Measurements from ENCODE around the gene AKT1S1. TPM values are rescaled to one million over a fixed set of nuclear protein-coding genes. Genes with fewer than 3 reads are reported as not detected.
"Not testable (repeated sequence)": the region's sequence is repeated elsewhere in the genome, so short reads cannot be mapped to it uniquely, and the experiment has no call there.

AKT1S1 gene
- total RNA-seq, 2 experiments from 2014 or later: 19.6 TPM

DNA sequence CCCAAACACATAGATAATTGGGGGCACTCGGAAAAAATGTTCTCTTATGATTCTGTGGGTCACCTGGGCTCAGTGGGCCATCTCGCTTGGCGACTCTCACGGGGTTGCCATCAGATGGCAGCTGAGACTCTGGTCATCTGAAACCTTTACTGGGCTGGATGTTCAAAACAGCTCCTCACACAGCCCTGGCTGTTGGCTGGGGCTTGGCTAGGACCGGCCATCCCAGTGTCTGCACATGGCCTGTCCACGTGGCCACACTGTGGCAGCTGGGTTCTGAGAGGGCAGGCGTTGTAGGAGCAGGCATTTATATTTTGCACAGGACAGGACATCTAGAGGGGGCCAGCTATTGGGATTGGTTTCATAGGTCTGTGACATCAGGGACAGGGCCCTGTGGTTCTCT is 43.6 kb downstream of the AKT1S1 start:
- H3K27ac Mint-ChIP-seq: no peak overlapping the region
- CTCF ChIA-PET: interaction anchor here (0.5 kb wide), 1 partner anchor 19 kb away, joined by 3 read pairs; no protein-coding TSS in a partner anchor
- POLR2A ChIA-PET: no interaction called here

DNA sequence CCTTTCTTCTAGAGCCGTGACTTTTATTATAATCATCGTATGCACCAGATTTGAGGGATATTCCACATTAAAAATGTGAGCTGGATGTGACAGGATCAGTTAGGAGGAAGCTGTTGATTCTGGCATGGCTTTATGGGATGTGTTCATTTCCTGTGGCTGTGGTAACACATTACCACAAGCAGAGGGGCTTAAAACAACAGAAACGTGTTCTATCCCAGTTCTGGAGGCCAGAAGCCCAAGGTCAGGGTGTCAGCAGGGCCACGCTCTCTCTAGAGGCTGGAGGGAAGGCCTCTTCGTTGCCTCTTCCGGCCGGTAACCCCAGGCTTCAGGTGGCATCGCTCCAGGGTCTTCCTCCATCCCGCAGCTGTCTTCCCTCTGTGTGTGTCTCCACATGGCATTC is 44.6 kb downstream of the AKT1S1 start:
- Mint-ChIP-seq H3K4me3 (no peak overlapping the region), H3K27me3 (no peaks in the 10 kb centered on the region), H3K27ac (no peak overlapping the region), H3K36me3 (peaks cover 19% of the 10 kb centered on the region), H3K4me1 (ENCODE audit: low read depth) (no peaks in the 10 kb centered on the region), H3K9me3 (no peaks in the 10 kb centered on the region)
- no peak for DNase-seq
- intact Hi-C loops (cut with micrococcal nuclease): no loop called here
- POLR2A ChIA-PET: interaction anchor here (0.6 kb wide), 1 partner anchor 26 kb away, joined by 3 read pairs; no protein-coding TSS in a partner anchor
- CTCF ChIA-PET: no interaction called here

More for the DNA sequence above, 43.6 kb downstream of the AKT1S1 start:
- intact Hi-C loops (cut with micrococcal nuclease): no loop called here
- Mint-ChIP-seq H3K4me3 (no peak overlapping the region), H3K36me3 (peaks cover 22% of the 10 kb centered on the region), H3K27me3 (no peaks in the 10 kb centered on the region), H3K4me1 (ENCODE audit: low read depth) (no peaks in the 10 kb centered on the region), H3K9me3 (no peaks in the 10 kb centered on the region)
- DNase-seq: no peak

DNA sequence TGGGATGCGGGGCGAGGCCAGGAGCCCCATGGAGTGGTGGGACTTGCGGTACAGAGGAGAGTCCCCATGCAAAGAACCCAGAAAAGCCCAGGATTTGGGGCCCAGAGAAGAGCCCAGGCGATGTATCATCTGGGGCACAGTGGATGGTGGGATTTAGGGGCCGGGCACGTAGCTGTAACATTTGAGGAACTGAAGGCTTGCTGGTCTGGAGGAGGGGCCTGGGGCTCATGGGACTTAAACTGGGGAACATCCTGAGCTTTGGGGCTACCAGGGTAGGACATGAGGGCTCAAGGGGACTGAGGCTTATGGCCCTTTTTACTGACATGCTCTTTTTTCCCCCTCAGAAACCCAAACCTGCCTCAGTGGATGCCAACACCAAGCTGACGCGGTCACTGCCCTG is 45.6 kb downstream of the AKT1S1 start:
- POLR2A ChIA-PET: no interaction called here
- Mint-ChIP-seq H3K36me3 (peaks cover 17% of the 10 kb centered on the region), H3K9me3 (no peaks in the 10 kb centered on the region), H3K27me3 (no peaks in the 10 kb centered on the region), H3K4me3 (no peak overlapping the region), H3K4me1 (ENCODE audit: low read depth) (no peaks in the 10 kb centered on the region), H3K27ac (no peak overlapping the region)
- DNase-seq: no peak
- CTCF ChIA-PET: no interaction called here
- intact Hi-C loops (cut with micrococcal nuclease): no loop called here

DNA sequence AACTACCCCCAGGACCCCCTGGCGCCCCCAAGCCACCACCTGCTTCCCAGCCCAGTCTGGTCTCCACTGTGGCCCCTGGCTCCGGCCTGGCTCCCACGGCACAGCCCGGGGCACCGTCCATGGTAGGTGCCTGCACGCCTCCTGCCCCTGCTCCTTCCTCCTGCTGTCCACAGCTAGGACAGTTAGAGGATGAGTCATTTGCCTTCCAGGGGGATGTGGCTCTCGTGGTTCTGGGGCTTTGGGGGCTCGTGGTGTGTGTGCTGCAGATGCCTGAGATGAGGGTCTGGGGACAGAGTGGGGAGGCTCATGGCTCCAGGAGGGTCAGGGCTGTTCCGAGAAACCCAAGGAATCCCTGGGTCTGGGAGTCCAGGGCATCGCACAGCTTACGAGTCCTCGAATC is 46.4 kb downstream of the AKT1S1 start:
- no peaks in the 10 kb centered on the region for H3K27me3 Mint-ChIP-seq
- intact Hi-C loops (cut with micrococcal nuclease): no loop called here
- peaks cover 17% of the 10 kb centered on the region for H3K36me3 Mint-ChIP-seq
- H3K9me3 Mint-ChIP-seq: no peaks in the 10 kb centered on the region
- no peak overlapping the region for H3K4me3 Mint-ChIP-seq
- H3K27ac Mint-ChIP-seq: no peak overlapping the region
- no peak for DNase-seq
- POLR2A ChIA-PET: no interaction called here
- H3K4me1 Mint-ChIP-seq (ENCODE audit: low read depth): no peaks in the 10 kb centered on the region
- CTCF ChIA-PET: no interaction called here

DNA sequence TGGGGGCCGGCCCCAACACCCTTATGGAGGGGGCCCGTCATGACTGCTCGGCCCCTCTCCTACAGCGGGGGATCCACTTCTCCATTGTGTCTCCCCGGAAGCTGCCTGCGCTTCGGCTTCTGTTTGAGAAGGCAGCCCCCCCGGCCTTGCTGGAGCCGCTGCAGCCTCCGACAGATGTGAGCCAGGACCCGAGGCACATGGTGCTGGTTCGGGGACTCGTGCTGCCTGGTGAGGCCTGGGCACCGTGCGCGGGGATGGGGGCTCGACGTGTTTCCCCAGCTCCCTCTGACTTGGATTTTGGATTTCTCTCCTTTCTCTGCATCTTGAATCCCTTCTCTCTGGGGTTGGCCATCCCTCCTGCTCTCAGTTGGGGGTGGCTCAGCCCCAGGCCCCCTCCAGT is 47.4 kb downstream of the AKT1S1 start:
- peaks cover 11% of the 10 kb centered on the region for H3K36me3 Mint-ChIP-seq
- CTCF ChIA-PET: no interaction called here

DNA sequence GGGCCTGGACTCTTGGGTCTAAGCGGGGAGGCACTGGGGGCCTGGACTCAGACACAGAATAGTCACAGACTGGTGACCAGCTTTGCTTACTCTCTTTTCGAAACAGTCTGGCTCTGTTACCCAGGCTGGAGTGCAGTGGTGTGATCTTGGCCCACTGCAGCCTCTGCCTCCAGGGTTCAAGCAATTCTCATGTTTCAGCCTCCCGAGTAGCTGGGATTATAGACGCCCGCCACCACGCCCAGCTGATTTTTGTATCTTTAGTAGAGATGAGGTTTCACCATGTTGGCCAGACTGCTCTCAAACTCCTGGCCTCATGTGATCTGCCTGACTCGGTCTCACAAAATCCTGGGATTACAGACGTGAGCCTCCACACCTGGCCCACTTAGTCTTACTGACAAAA is 48.0 kb downstream of the AKT1S1 start:
- CTCF ChIA-PET: no interaction called here
- no peak overlapping the region for H3K27ac Mint-ChIP-seq
- no peak overlapping the region for H3K4me3 Mint-ChIP-seq
- no peaks in the 10 kb centered on the region for H3K4me1 Mint-ChIP-seq (ENCODE audit: low read depth)
- POLR2A ChIA-PET: no interaction called here
- peaks cover 9% of the 10 kb centered on the region for H3K36me3 Mint-ChIP-seq
- no peaks in the 10 kb centered on the region for H3K9me3 Mint-ChIP-seq
- no peak for DNase-seq
- H3K27me3 Mint-ChIP-seq: no peaks in the 10 kb centered on the region
- intact Hi-C loops (cut with micrococcal nuclease): no loop called here

More for the DNA sequence above, 47.4 kb downstream of the AKT1S1 start:
- POLR2A ChIA-PET: no interaction called here
- Mint-ChIP-seq H3K27ac (no peak overlapping the region), H3K27me3 (no peaks in the 10 kb centered on the region), H3K9me3 (no peaks in the 10 kb centered on the region), H3K4me3 (no peak overlapping the region), H3K4me1 (ENCODE audit: low read depth) (no peaks in the 10 kb centered on the region)
- intact Hi-C loops (cut with micrococcal nuclease): no loop called here
- no peak for DNase-seq

DNA sequence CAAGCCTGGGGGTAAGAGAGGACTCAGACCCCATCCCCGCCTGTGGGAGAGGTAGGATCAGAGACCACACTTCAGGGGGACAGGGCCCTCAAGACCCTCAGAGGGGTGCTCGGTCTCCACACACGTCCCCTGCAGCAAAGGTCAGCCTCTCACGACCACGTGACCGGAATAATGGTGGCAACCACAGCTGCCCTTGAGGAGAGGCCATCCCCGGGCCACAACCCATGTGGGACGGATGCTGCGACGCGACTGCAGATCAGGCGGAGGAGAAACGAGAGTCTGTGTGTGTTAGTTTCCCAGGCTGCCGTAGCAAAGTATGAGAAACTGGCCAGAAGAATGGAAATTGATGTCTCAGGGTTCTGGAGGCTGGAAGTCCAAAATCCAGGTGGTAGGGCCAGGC is 50.1 kb downstream of the AKT1S1 start:
- Mint-ChIP-seq H3K4me1 (ENCODE audit: low read depth) (no peaks in the 10 kb centered on the region), H3K36me3 (peaks cover 6% of the 10 kb centered on the region), H3K27me3 (no peaks in the 10 kb centered on the region), H3K9me3 (no peaks in the 10 kb centered on the region), H3K27ac (no peak overlapping the region), H3K4me3 (no peak overlapping the region)
- intact Hi-C loops (cut with micrococcal nuclease): no loop called here
- CTCF ChIA-PET: no interaction called here
- no peak for DNase-seq
- POLR2A ChIA-PET: no interaction called here

DNA sequence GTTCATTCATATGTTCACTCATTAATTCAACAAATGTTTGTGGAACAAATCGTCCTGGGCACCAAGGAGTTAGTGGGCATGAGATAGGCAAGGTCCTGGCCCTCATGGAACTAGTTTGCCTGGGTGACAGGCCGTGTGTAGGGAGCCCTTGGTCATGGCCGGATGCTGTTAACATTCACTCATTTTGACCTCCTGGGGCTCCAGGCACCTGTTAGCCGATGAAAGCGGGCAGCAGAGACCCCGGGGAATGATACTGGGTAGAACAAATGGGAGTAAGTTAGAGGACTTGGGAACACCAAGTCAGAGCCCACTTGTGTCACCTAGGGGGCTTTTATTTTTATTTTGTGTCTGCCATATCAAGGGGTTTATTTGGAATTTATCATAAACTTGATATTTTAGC is 52.5 kb downstream of the AKT1S1 start:
- Mint-ChIP-seq H3K36me3 (peaks cover 3% of the 10 kb centered on the region), H3K4me1 (ENCODE audit: low read depth) (peaks cover under 1% of the 10 kb centered on the region), H3K27me3 (no peaks in the 10 kb centered on the region), H3K4me3 (no peak overlapping the region), H3K9me3 (no peaks in the 10 kb centered on the region), H3K27ac (no peak overlapping the region)
- ChIA-PET POLR2A (no interaction called here), CTCF (no interaction called here)
- intact Hi-C loops (cut with micrococcal nuclease): no loop called here
- no peak for DNase-seq

DNA sequence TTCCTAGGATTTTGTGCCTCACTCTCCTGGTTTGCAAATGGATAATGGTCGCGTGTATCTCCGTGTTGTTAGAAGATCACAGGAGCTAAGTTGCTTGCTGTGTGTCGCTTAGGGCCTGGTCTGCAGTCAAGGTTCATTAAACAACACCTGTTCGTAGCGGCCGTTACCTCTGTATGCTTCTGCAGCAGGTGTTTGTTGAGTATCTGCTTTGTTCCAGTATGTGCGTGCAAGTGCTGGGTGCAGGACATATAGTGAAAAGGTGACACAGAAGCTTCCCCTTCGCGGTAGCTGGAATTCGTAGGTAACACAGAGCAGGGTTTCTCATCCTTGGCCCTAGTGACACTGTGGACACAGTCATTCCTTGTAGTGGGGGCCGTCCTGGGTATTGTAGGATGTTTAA is 53.7 kb downstream of the AKT1S1 start:
- intact Hi-C loops (cut with micrococcal nuclease): no loop called here
- H3K4me3 Mint-ChIP-seq: no peak overlapping the region
- H3K9me3 Mint-ChIP-seq: no peaks in the 10 kb centered on the region
- no peak for DNase-seq
- ChIA-PET CTCF (no interaction called here), POLR2A (no interaction called here)
- no peaks in the 10 kb centered on the region for H3K27me3 Mint-ChIP-seq
- H3K27ac Mint-ChIP-seq: no peak overlapping the region
- peaks cover 10% of the 10 kb centered on the region for H3K4me1 Mint-ChIP-seq (ENCODE audit: low read depth)
- peaks cover 3% of the 10 kb centered on the region for H3K36me3 Mint-ChIP-seq

DNA sequence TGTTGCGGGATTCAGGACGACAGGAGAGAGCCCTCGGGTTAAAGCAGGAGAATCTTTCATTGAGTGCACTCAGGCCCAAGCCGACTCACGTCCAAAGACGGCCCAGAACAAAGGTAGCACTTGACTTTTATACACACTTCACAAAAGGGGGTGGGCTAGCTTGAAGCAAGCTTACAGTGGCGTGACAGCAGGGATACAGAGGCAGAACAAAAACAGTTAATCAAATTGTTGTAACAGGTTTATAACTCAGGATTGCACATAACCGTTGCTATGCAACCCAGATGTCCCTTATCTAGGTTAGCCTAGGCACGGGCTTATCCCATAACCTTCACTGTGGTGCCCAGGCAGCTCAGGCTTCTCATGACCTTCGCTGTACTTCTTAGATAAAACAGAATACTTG is 57.0 kb downstream of the AKT1S1 start:
- H3K27ac Mint-ChIP-seq: no peak overlapping the region
- POLR2A ChIA-PET: no interaction called here

DNA sequence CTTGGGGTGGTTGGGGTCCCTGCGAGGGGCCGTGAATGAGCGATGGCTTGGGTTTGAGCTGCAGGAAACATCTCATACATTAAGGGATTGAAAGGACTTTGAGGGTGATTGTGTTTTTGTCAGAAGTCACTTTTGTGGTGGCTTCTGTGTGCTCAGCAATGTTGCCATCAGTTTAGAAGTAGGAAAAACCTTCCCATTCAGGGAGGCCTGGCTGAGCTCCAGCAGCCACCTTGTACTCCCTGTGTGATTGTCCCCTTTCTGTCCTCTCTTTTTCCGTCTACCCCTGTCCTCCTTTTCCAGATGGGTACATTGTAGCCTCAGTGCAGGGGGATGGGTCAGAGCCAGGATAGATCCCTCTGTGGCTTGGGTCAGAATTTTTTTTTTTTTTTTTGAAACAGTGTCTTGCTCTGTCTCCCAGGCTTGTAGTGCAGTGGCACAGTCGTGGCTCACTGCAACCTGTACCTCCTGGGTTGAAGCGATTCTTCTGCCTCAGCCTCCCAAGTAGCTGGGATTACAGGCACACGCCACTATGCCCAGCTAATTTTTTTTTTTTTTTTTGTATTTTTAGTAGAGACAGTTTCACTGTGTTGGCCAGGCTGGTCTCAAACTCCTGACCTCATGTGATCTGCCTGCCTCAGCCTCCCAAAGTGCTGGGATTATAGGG is 57.6 kb downstream of the AKT1S1 start:
- H3K36me3 Mint-ChIP-seq, H3K27me3 Mint-ChIP-seq, DNase-seq, H3K9me3 Mint-ChIP-seq, POLR2A ChIA-PET: not testable (repeated sequence)
- Mint-ChIP-seq H3K4me3 (peak overlapping the region; percentile 93), H3K4me1 (ENCODE audit: low read depth) (peaks cover 13% of the 10 kb centered on the region), H3K27ac (peak overlapping the region; percentile 11)
- CTCF ChIA-PET: interaction anchor here (0.9 kb wide), 1 partner anchor 102 kb away, joined by 3 read pairs; no protein-coding TSS in a partner anchor
- intact Hi-C loops (cut with micrococcal nuclease): loop anchor here (2.0 to 5.0 kb wide), 2 partner anchors 31 to 48 kb away; partner anchors contain the start of genes PNKP and PTOV1

More for the DNA sequence above, 57.0 kb downstream of the AKT1S1 start:
- Mint-ChIP-seq H3K27me3 (no peaks in the 10 kb centered on the region), H3K4me1 (ENCODE audit: low read depth) (peaks cover 13% of the 10 kb centered on the region), H3K36me3 (no peaks in the 10 kb centered on the region), H3K4me3 (no peak overlapping the region), H3K9me3 (no peaks in the 10 kb centered on the region)
- intact Hi-C loops (cut with micrococcal nuclease): no loop called here
- DNase-seq: no peak
- CTCF ChIA-PET: no interaction called here

All from activated CD4-positive, alpha-beta memory T cell treated with anti-CD3 and anti-CD28 coated beads for 36 hours (primary cell).